ENCODE measurements around the gene FILIP1L.

The FILIP1L gene

DNA sequence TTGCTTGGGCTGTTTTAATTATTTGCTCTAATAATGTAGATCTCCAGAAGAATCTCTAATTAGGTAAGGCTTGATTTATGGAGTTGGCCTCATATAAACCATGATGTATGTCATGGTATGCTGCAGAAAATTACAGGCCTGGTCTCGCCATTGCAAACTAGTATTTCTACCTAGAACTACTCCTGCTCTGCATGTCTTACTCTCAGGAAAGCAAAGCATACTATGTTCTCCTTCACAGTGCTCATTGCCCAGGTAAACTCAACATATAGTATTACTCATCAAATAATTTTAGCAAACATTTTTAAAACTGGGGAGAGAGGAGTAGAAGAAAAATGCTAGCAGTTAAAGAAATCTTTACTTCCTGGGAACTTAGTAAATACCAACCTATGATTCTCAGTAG is 90.7 kb downstream of the FILIP1L start:
- H3K4me1 Mint-ChIP-seq = peaks cover 19% of the 10 kb centered on the region
- H3K27ac Mint-ChIP-seq = no peak overlapping the region
- H3K9me3 Mint-ChIP-seq = no peaks in the 10 kb centered on the region
- H3K4me3 Mint-ChIP-seq = no peak overlapping the region
- peaks cover 11% of the 10 kb centered on the region for H3K36me3 Mint-ChIP-seq (ENCODE audit: low read depth)
- no peak for TF ChIP-seq CTCF (IDR thresholded peaks at IDR 0.05)
- H3K27me3 Mint-ChIP-seq (ENCODE audit: low read depth, poor library complexity) = no peaks in the 10 kb centered on the region
- DNase-seq = no peak

- DNase-seq = no peak
- Mint-ChIP-seq H3K36me3 (ENCODE audit: low read depth) (peaks cover 11% of the 10 kb centered on the region), H3K9me3 (no peaks in the 10 kb centered on the region), H3K4me1 (peaks cover 19% of the 10 kb centered on the region), H3K27me3 (ENCODE audit: low read depth, poor library complexity) (no peaks in the 10 kb centered on the region), H3K27ac (no peak overlapping the region), H3K4me3 (no peak overlapping the region)
- TF ChIP-seq CTCF (IDR thresholded peaks at IDR 0.05) = no peak
Observed at GRCh38 chr3:100023150-100023549, 91.2 kb downstream of the FILIP1L start.

DNA sequence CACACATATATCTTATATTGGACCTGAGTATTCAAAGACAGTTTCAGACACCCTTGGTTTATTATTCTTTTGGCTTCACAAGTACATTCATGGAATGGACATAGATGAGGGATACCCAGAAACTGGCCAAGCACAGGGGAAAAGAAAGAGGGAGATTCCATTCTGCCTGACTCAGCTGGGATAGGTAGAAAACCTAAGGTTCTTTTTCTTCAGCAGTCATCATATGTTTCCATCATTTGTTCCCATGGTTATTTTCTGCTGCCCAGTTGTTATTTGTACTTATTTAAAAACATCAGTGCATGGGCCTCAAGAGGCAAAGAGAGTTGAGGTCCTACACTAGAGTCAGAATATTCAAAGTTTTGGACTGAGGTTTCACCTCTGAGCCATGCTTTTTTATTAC is 91.8 kb downstream of the FILIP1L start:
- no peak for DNase-seq
- TF ChIP-seq CTCF (IDR thresholded peaks at IDR 0.05) = no peak
- Mint-ChIP-seq H3K9me3 (no peaks in the 10 kb centered on the region), H3K36me3 (ENCODE audit: low read depth) (peaks cover 11% of the 10 kb centered on the region), H3K27ac (no peak overlapping the region), H3K4me3 (no peak overlapping the region), H3K4me1 (peaks cover 19% of the 10 kb centered on the region), H3K27me3 (ENCODE audit: low read depth, poor library complexity) (no peaks in the 10 kb centered on the region)

DNA sequence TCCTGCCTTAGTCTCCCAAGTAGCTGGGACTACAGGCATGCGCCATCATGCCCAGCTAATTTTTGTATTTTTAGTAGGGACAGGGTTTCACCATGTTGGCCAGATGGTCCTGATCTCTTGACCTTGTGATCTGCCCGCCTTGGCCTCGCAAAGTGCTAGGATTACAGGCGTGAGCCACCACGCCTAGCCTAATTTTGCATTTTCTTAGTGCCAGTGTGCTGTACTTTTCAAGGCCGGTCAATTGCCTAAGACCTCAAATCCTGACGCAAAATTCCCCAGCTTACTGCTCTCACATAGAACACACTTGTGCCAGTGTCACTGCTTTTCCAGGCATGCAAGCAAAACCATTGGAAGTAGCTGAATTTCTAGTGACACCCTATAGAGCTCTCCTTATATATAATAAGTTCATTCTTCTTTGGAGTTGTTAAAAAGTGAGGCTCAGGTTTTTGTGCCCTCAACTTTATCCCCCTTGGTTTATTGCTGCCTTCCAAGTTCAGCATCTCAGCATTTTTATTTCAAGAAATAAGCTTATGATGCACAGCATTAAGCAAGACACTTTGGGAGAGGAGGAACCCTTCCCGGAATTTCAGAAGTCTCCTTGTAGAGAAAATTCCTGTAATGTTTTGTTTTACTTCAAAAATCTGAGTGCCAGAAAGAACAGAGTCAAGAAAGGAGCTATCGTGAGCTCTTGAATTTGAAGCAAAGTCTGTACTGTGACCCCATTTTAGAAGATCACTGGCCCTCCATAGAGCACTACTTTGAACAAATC is 93.2 kb downstream of the FILIP1L start:
- Mint-ChIP-seq H3K4me1 (peaks cover 19% of the 10 kb centered on the region), H3K27ac (no peak overlapping the region), H3K27me3 (ENCODE audit: low read depth, poor library complexity) (no peaks in the 10 kb centered on the region), H3K9me3 (peaks cover 4% of the 10 kb centered on the region), H3K36me3 (ENCODE audit: low read depth) (peaks cover 21% of the 10 kb centered on the region), H3K4me3 (no peak overlapping the region)
- no peak for TF ChIP-seq CTCF (IDR thresholded peaks at IDR 0.05)
- DNase-seq = no peak

DNA sequence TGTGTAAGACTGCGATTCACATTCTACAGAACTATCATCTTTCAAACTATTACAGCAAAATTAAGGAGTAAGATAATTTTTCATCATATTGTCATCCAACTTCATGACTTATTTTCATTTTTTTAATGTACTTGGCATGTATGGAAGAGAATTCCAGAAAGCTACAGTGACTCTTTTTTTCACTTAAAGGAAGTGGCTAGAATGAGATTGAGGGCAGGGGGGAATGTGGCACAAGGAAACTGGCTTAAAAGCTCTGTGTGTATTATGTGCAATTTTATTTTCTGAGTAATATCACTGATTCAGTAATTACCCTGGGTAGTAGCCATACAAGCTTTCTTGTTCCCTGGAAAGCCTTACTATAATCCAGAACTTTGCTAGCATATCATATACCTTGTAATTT is 94.6 kb downstream of the FILIP1L start:
- Mint-ChIP-seq H3K27ac (no peak overlapping the region), H3K4me1 (peaks cover 15% of the 10 kb centered on the region), H3K27me3 (ENCODE audit: low read depth, poor library complexity) (no peaks in the 10 kb centered on the region), H3K4me3 (no peak overlapping the region), H3K36me3 (ENCODE audit: low read depth) (peaks cover 34% of the 10 kb centered on the region), H3K9me3 (peaks cover 14% of the 10 kb centered on the region)
- no peak for TF ChIP-seq CTCF (IDR thresholded peaks at IDR 0.05)
- no peak for DNase-seq

DNA sequence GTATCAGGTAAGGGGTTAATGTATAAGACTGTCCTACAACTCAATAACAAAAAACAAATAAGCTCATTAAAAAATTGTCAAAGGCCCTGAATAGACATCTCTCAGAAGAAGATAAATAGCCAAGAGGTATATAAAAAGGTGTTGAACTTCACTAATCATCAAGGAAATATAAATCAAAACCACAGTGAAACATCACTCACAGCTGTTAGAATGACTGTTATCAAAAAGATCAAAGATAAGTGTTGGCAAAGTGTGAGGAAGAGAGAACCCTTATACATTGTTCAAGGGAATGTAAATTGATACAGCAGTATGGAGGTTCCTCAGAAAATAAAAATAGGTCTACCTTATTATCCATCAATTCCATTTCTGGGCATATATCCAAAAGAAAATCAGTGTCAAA is 95.5 kb downstream of the FILIP1L start:
- H3K4me3 Mint-ChIP-seq = no peak overlapping the region
- peaks cover 41% of the 10 kb centered on the region for H3K36me3 Mint-ChIP-seq (ENCODE audit: low read depth)
- no peak overlapping the region for H3K27ac Mint-ChIP-seq
- no peak for TF ChIP-seq CTCF (IDR thresholded peaks at IDR 0.05)
- no peaks in the 10 kb centered on the region for H3K27me3 Mint-ChIP-seq (ENCODE audit: low read depth, poor library complexity)
- H3K9me3 Mint-ChIP-seq = peaks cover 23% of the 10 kb centered on the region
- DNase-seq = no peak
- peaks cover 6% of the 10 kb centered on the region for H3K4me1 Mint-ChIP-seq

Data from nephron progenitor cell (in vitro differentiated cells).